Iris pigment epithelial cell (primary cell): Measurements from ENCODE around the gene EML2.
A peak's percentile ranks its signal among the peaks of the same experiment; 100 is the strongest.
"Not testable (repeated sequence)": the region's sequence is repeated elsewhere in the genome, so short reads cannot be mapped to it uniquely, and the experiment has no call there.

ENCODE experiments used
- DNase-seq: peaks from one replicate; pipeline ENCODE4 v3.0.0-alpha.2; 2011; ENCODE audit warnings: low read depth

The EML2 gene

GRCh38 chr19:45638930-45639729, at the start of gene EML2:
TSS of gene EML2 (minus strand) at chr19:45639397. CDS start at chr19:45639376, 21 bp downstream.
- peak; percentile 17 for DNase-seq

GRCh38 chr19:45687599-45687998, 48.4 kb upstream of the EML2 start:
- DNase-seq: no peak

GRCh38 chr19:45685045-45685444, 45.8 kb upstream of the EML2 start:
- not testable (repeated sequence) for DNase-seq

GRCh38 chr19:45682908-45683307, 43.7 kb upstream of the EML2 start:
- DNase-seq: no peak

GRCh38 chr19:45682117-45682516, 42.9 kb upstream of the EML2 start:
- no peak for DNase-seq

- peak; percentile 75 for DNase-seq
Measured at GRCh38 chr19:45681391-45682015, 42.3 kb upstream of the EML2 start.

- DNase-seq: peak; percentile 96
Measured at GRCh38 chr19:45677351-45678230, 38.4 kb upstream of the EML2 start.

GRCh38 chr19:45676851-45677263, 37.7 kb upstream of the EML2 start:
- no peak for DNase-seq

GRCh38 chr19:45674946-45675345, 35.7 kb upstream of the EML2 start:
- DNase-seq: no peak

GRCh38 chr19:45670670-45671453, 31.7 kb upstream of the EML2 start:
- DNase-seq: peak; percentile 85

- no peak for DNase-seq
Measured at GRCh38 chr19:45668342-45668871, 29.2 kb upstream of the EML2 start.

- DNase-seq: no peak
Measured at GRCh38 chr19:45667620-45668341, 28.6 kb upstream of the EML2 start, which contains the start of gene GIPR. TSS of gene GIPR (plus strand) at chr19:45668221. CDS start at chr19:45669521, 1,300 bp downstream.

- DNase-seq: no peak
Measured at GRCh38 chr19:45664575-45664974, 25.4 kb upstream of the EML2 start.

- no peak for DNase-seq
Measured at GRCh38 chr19:45663800-45664199, 24.6 kb upstream of the EML2 start.

GRCh38 chr19:45660636-45661035, 21.4 kb upstream of the EML2 start:
- no peak for DNase-seq

GRCh38 chr19:45659096-45659729, 20.0 kb upstream of the EML2 start:
- DNase-seq: no peak

GRCh38 chr19:45657520-45658167, 18.4 kb upstream of the EML2 start:
- DNase-seq: no peak

- no peak for DNase-seq
Measured at GRCh38 chr19:45655073-45655472, 15.9 kb upstream of the EML2 start.

- no peak for DNase-seq
Measured at GRCh38 chr19:45653634-45654033, 14.4 kb upstream of the EML2 start.

- DNase-seq: no peak
Measured at GRCh38 chr19:45650722-45651121, 11.5 kb upstream of the EML2 start.
